ENCODE measurements around the gene ACP7. TPM values are rescaled to one million over a fixed set of nuclear protein-coding genes. Genes with fewer than 3 reads are reported as not detected.

Gene ACP7
- total and polyA plus RNA-seq, 2 experiments from 2014 or later = 0.27 to 0.45 TPM

- H2AFZ ChIP-seq = no peak overlapping the region
- Mint-ChIP-seq H3K9me3 (no peaks in the 10 kb centered on the region), H3K36me3 (ENCODE audit: low read depth) (no peaks in the 10 kb centered on the region), H3K4me3 (no peak overlapping the region), H3K27ac (no peak overlapping the region), H3K27me3 (ENCODE audit: insufficient read depth, low read depth, poor library complexity) (peaks cover 7% of the 10 kb centered on the region), H3K4me1 (no peaks in the 10 kb centered on the region)
- no peak overlapping the region for H3K27ac ChIP-seq (ENCODE audit: low read depth)
- H3K4me2 ChIP-seq = no peak overlapping the region
- ATAC-seq = no peak
- no peak overlapping the region for H3K4me3 ChIP-seq
- TF ChIP-seq ZNF114 (CRISPR knock-in tag; IDR thresholded peaks at IDR 0.05) (no peak), NANOG (IDR thresholded peaks at IDR 0.05; ENCODE audit: borderline replicate concordance) (no peak), STAT1 (IDR thresholded peaks at IDR 0.05; ENCODE audit: unreplicated experiment) (no peak), REST (IDR thresholded peaks at IDR 0.05; ENCODE audit: unreplicated experiment) (no peak), ZNF331 (CRISPR knock-in tag; IDR thresholded peaks at IDR 0.05; ENCODE audit: low read depth) (no peak), EZH2phosphoT487 (IDR thresholded peaks at IDR 0.05; ENCODE audit: unreplicated experiment) (no peak), JUNB (IDR thresholded peaks at IDR 0.05; ENCODE audit: unreplicated experiment) (no peak)
- no peaks in the 10 kb centered on the region for H3K9me2 ChIP-seq (ENCODE audit: insufficient read depth)
- no peaks in the 10 kb centered on the region for H3K36me3 ChIP-seq (ENCODE audit: insufficient read depth)
- H3K27me3 ChIP-seq (ENCODE audit: insufficient read depth) = no peaks in the 10 kb centered on the region
- H3K4me1 ChIP-seq (ENCODE audit: insufficient read depth) = no peaks in the 10 kb centered on the region
- H4K20me1 ChIP-seq (replicated peaks; ENCODE audit: insufficient read depth) = no peaks in the 10 kb centered on the region
- H3F3A ChIP-seq (replicated peaks; ENCODE audit: low read depth) = no peaks in the 10 kb centered on the region
- no peaks in the 10 kb centered on the region for H3K79me2 ChIP-seq (replicated peaks; ENCODE audit: insufficient read depth)
- no peak for DNase-seq (ENCODE audit: low spot score)
These were observed 9.2 kb upstream of the ACP7 start for GRCh38 chr19:39074942-39075341.

GRCh38 chr19:39077323-39077722, 6.8 kb upstream of the ACP7 start:
- DNase-seq (ENCODE audit: low spot score) = no peak
- no peak overlapping the region for H3K4me3 Mint-ChIP-seq
- Histone ChIP-seq H3K27ac (ENCODE audit: low read depth) (no peak overlapping the region), H3F3A (replicated peaks; ENCODE audit: low read depth) (no peaks in the 10 kb centered on the region), H3K4me3 (no peak overlapping the region), H2AFZ (no peak overlapping the region), H3K4me2 (no peak overlapping the region), H3K36me3 (ENCODE audit: insufficient read depth) (no peaks in the 10 kb centered on the region), H4K20me1 (replicated peaks; ENCODE audit: insufficient read depth) (no peaks in the 10 kb centered on the region), H3K4me1 (ENCODE audit: insufficient read depth) (no peaks in the 10 kb centered on the region), H3K79me2 (replicated peaks; ENCODE audit: insufficient read depth) (no peaks in the 10 kb centered on the region), H3K27me3 (ENCODE audit: insufficient read depth) (peaks cover 3% of the 10 kb centered on the region), H3K9me2 (ENCODE audit: insufficient read depth) (no peaks in the 10 kb centered on the region)
- H3K4me1 Mint-ChIP-seq = no peaks in the 10 kb centered on the region
- no peaks in the 10 kb centered on the region for H3K36me3 Mint-ChIP-seq (ENCODE audit: low read depth)
- no peaks in the 10 kb centered on the region for H3K9me3 Mint-ChIP-seq
- no peak overlapping the region for H3K27ac Mint-ChIP-seq
- H3K27me3 Mint-ChIP-seq (ENCODE audit: insufficient read depth, low read depth, poor library complexity) = peaks cover 7% of the 10 kb centered on the region
- ATAC-seq = no peak
- TF ChIP-seq NANOG (IDR thresholded peaks at IDR 0.05; ENCODE audit: borderline replicate concordance) (no peak), ZNF114 (CRISPR knock-in tag; IDR thresholded peaks at IDR 0.05) (no peak), JUNB (IDR thresholded peaks at IDR 0.05; ENCODE audit: unreplicated experiment) (no peak), REST (IDR thresholded peaks at IDR 0.05; ENCODE audit: unreplicated experiment) (no peak), ETS1 (IDR thresholded peaks at IDR 0.05) (no peak), CTCF (conservative IDR thresholded peaks at IDR 0.05; ENCODE audit: low read depth in 2 of 2) (no peak), POLR2AphosphoS5 (IDR thresholded peaks at IDR 0.05; ENCODE audit: low read depth) (no peak), EZH2 (IDR thresholded peaks at IDR 0.05; ENCODE audit: low read depth, unreplicated experiment) (no peak), STAT1 (IDR thresholded peaks at IDR 0.05; ENCODE audit: unreplicated experiment) (no peak), ZNF331 (CRISPR knock-in tag; IDR thresholded peaks at IDR 0.05; ENCODE audit: low read depth) (no peak)
